ENCODE results near the gene IMMP2L. TPM values are rescaled to one million over a fixed set of nuclear protein-coding genes. Genes with fewer than 3 reads are reported as not detected.

Gene IMMP2L
- total and polyA plus RNA-seq, 2 donors (not counting 3 experiments of a cell fraction or from before 2014, with no cell fraction given), result 9.9 to 11.8 TPM

DNA sequence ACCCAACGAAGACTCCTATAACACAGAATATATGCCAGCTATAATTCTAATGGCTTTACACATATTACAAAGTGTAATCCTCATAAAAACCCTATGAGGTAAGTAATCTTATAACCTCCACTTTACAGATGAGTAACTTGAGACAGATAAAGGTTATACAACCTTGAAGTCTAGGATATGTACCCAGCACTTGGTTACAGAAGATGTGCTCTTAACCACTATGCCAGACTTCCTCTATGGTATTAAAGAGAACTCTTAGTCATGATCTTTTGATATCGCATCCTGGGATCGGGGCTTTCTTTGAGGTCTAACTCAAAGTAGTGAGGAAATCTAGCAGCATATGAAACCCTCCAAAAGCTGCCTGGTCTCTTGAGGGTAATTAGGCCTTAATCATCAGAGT, 790.6 kb downstream of the IMMP2L start:
- Histone ChIP-seq H3K36me3 (ENCODE audit: control insufficient read depth in 2 of 2, extremely low read depth in 1 of 2, insufficient read depth in 2 of 2, low read length in 2 of 2) (no peaks in the 10 kb centered on the region), H4K20me1 (replicated peaks; ENCODE audit: control insufficient read depth, extremely low read depth, insufficient read depth, low read length) (no peaks in the 10 kb centered on the region), H3K4me3 (replicated peaks in 1 of 3; ENCODE audit: insufficient read depth in 1 of 3, low read depth in 1 of 3, low read length in 3 of 3) (no peak overlapping the region), H3K79me2 (ENCODE audit: control insufficient read depth, insufficient read depth, low read length) (no peaks in the 10 kb centered on the region), H3K9me1 (replicated peaks; ENCODE audit: control insufficient read depth, extremely low read depth, insufficient read depth, low read length) (no peaks in the 10 kb centered on the region), H3K27me3 (ENCODE audit: control insufficient read depth in 2 of 2, insufficient read depth in 2 of 2, low read length in 2 of 2) (no peaks in the 10 kb centered on the region), H3K9me3 (replicated peaks; ENCODE audit: control insufficient read depth, insufficient read depth, low read length) (no peaks in the 10 kb centered on the region), H3K4me2 (ENCODE audit: insufficient read depth, low read length) (no peak overlapping the region), H2AFZ (ENCODE audit: low read depth, low read length) (no peak overlapping the region), H3K9ac (replicated peaks; ENCODE audit: extremely low read depth, insufficient read depth, low read length) (no peak overlapping the region), H3K4me1 (ENCODE audit: control insufficient read depth, extremely low read depth, insufficient read depth, low read length) (peaks cover 2% of the 10 kb centered on the region), H3K27ac (ENCODE audit: insufficient read depth, low read depth, low read length) (no peak overlapping the region)
- TF ChIP-seq FOS (IDR thresholded peaks at IDR 0.05; ENCODE audit: borderline replicate concordance, insufficient read depth, low read length), result no peak
- TF ChIP-seq, protein P1, sequence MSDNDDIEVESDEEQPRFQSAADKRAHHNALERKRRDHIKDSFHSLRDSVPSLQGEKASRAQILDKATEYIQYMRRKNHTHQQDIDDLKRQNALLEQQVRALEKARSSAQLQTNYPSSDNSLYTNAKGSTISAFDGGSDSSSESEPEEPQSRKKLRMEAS (IDR thresholded peaks at IDR 0.05; ENCODE audit: insufficient read depth, insufficient read length), result no peak
- no peak for TF ChIP-seq POLR2A (IDR thresholded peaks at IDR 0.05; ENCODE audit: low read depth, low read length)
- no peak for TF ChIP-seq MYC (IDR thresholded peaks at IDR 0.05; ENCODE audit: low read depth, low read length)
- TF ChIP-seq EZH2 (IDR thresholded peaks at IDR 0.05; ENCODE audit: borderline replicate concordance, low read depth, low read length, severe bottlenecking), result no peak
- TF ChIP-seq GATA2 (IDR thresholded peaks at IDR 0.05; ENCODE audit: insufficient read depth, insufficient read length, low read depth, low read length), result no peak
- TF ChIP-seq JUN (IDR thresholded peaks at IDR 0.05; ENCODE audit: borderline replicate concordance, insufficient read depth, insufficient read length, low read depth), result no peak
- TF ChIP-seq CTCF (IDR thresholded peaks at IDR 0.05; ENCODE audit: extremely low read depth in 1 of 2, insufficient read depth in 1 of 2, low read depth in 1 of 2, low read length in 2 of 2), result no peak
- TF ChIP-seq POLR2AphosphoS5 (IDR thresholded peaks at IDR 0.05; ENCODE audit: insufficient read depth, low read depth, low read length), result no peak
- FAIRE-seq, result no peak
- ChIA-PET CTCF (no interaction called here), POLR2A (no interaction called here)
- intact Hi-C loops (cut with micrococcal nuclease) (no loop called here), dilution Hi-C loops (cut with MboI; ENCODE audit: extremely low pct_ligation_motif_present, low sequenced_read_pairs) (no loop called here)
- no peak for DNase-seq (ENCODE audit: low read depth, low spot score)
- no TSS peak for BruUV-seq (replicated peaks)
